ENCODE results near the gene KIF1A. TPM values are rescaled to one million over a fixed set of nuclear protein-coding genes. Genes with fewer than 3 reads are reported as not detected.

The KIF1A gene
- total and polyA plus RNA-seq, 2 of the 13 experiments (the other 11 are each of a cell fraction or from before 2014, with no cell fraction given) = 0.01 TPM; not detected in 1

DNA sequence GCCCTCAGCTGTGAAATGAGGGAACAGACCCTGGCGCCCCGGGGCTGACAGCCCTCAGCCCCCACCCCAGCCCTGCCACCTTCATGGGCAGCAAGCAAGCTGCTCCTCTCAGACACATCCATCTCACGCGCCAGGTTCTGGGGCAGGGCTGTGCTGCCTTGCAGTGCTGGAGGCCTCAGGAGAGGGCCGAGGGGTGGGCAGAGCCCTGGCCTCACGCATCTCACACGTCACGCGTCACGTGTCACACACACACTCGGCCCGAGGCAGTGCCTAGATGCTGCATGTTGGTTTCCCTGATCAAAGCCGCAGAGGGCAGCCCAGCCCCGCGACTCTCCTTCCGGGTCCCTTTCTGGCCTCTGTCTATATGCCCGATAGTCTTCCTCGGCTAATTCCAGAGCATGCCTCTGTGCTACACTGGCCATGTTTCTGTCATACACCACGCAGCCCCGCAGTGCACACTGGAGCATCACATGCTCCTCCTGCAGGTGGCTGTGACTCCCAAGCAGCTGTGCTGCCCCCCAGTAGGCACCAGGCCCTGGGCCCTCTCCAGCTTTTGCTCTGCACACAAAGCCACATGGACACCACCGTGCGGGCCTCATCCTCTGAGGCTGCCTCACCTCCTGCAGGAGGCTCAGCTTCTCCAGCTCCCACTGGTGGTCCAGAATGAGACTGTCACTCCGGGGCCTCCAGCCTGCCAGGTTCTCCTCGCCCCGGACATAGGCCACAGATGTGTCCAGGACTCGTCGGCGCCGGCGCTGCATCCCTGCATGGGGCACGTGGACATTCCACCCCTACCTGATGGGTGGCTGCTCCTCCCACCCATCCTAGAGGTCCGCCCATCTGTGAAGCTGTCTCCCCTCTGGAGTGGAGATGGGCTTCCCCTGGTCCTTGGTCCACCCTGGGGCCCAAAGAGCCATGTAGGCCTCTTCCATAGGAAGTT lies 97.0 kb downstream of the KIF1A start (continued):
- TF ChIP-seq ZNF143 (CRISPR knock-in tag; IDR thresholded peaks at IDR 0.05) = no peak
- peak; percentile 75 for TF ChIP-seq CREB1 (IDR thresholded peaks at IDR 0.05)
- TF ChIP-seq CREB1 (CRISPR knock-in tag; IDR thresholded peaks at IDR 0.05) = no peak
- TF ChIP-seq RBM39 (IDR thresholded peaks at IDR 0.05; ENCODE audit: low read depth, low read length, poor library complexity, severe bottlenecking) = no peak
- TF ChIP-seq, protein P1, sequence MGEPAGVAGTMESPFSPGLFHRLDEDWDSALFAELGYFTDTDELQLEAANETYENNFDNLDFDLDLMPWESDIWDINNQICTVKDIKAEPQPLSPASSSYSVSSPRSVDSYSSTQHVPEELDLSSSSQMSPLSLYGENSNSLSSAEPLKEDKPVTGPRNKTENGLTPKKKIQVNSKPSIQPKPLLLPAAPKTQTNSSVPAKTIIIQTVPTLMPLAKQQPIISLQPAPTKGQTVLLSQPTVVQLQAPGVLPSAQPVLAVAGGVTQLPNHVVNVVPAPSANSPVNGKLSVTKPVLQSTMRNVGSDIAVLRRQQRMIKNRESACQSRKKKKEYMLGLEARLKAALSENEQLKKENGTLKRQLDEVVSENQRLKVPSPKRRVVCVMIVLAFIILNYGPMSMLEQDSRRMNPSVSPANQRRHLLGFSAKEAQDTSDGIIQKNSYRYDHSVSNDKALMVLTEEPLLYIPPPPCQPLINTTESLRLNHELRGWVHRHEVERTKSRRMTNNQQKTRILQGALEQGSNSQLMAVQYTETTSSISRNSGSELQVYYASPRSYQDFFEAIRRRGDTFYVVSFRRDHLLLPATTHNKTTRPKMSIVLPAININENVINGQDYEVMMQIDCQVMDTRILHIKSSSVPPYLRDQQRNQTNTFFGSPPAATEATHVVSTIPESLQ (CRISPR knock-in tag; conservative IDR thresholded peaks at IDR 0.05) = no peak
- TF ChIP-seq ZNF550 (CRISPR knock-in tag; IDR thresholded peaks at IDR 0.05; ENCODE audit: borderline replicate concordance) = no peak
- TF ChIP-seq ZZZ3 (CRISPR knock-in tag; IDR thresholded peaks at IDR 0.05; ENCODE audit: borderline replicate concordance) = no peak
- TF ChIP-seq SRF (IDR thresholded peaks at IDR 0.05; ENCODE audit: low read depth, low read length) = no peak
- TF ChIP-seq, protein P2, sequence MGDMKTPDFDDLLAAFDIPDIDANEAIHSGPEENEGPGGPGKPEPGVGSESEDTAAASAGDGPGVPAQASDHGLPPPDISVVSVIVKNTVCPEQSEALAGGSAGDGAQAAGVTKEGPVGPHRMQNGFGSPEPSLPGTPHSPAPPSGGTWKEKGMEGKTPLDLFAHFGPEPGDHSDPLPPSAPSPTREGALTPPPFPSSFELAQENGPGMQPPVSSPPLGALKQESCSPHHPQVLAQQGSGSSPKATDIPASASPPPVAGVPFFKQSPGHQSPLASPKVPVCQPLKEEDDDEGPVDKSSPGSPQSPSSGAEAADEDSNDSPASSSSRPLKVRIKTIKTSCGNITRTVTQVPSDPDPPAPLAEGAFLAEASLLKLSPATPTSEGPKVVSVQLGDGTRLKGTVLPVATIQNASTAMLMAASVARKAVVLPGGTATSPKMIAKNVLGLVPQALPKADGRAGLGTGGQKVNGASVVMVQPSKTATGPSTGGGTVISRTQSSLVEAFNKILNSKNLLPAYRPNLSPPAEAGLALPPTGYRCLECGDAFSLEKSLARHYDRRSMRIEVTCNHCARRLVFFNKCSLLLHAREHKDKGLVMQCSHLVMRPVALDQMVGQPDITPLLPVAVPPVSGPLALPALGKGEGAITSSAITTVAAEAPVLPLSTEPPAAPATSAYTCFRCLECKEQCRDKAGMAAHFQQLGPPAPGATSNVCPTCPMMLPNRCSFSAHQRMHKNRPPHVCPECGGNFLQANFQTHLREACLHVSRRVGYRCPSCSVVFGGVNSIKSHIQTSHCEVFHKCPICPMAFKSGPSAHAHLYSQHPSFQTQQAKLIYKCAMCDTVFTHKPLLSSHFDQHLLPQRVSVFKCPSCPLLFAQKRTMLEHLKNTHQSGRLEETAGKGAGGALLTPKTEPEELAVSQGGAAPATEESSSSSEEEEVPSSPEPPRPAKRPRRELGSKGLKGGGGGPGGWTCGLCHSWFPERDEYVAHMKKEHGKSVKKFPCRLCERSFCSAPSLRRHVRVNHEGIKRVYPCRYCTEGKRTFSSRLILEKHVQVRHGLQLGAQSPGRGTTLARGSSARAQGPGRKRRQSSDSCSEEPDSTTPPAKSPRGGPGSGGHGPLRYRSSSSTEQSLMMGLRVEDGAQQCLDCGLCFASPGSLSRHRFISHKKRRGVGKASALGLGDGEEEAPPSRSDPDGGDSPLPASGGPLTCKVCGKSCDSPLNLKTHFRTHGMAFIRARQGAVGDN (CRISPR knock-in tag; IDR thresholded peaks at IDR 0.05) = 0 out of 2 replicates have a peak, but pooled peaks have one; percentile 11
- TF ChIP-seq ZNF567 (CRISPR knock-in tag; IDR thresholded peaks at IDR 0.05; ENCODE audit: borderline replicate concordance) = no peak
- no peak for TF ChIP-seq BCL6 (CRISPR knock-in tag; IDR thresholded peaks at IDR 0.05)
- no peak for TF ChIP-seq ZNF329 (CRISPR knock-in tag; IDR thresholded peaks at IDR 0.05; ENCODE audit: low read depth)
- no peak for TF ChIP-seq THAP11 (CRISPR knock-in tag; IDR thresholded peaks at IDR 0.05)
- no peak for TF ChIP-seq ZNF549 (CRISPR knock-in tag; IDR thresholded peaks at IDR 0.05)
- peak; percentile 29; the same call in 1 of the 2 replicates for TF ChIP-seq USF2 (IDR thresholded peaks at IDR 0.05; ENCODE audit: low read depth, low read length)
- no peak for TF ChIP-seq USF2 (CRISPR knock-in tag; IDR thresholded peaks at IDR 0.05; ENCODE audit: borderline replicate concordance)
- no peak for TF ChIP-seq SIN3B (IDR thresholded peaks at IDR 0.05; ENCODE audit: low read length)
- TF ChIP-seq JUNB (CRISPR knock-in tag; IDR thresholded peaks at IDR 0.05; ENCODE audit: borderline replicate concordance) = no peak
- no peak for TF ChIP-seq SKI (IDR thresholded peaks at IDR 0.05; ENCODE audit: partially characterized antibody)
- no peak for TF ChIP-seq SRSF1 (optimal IDR thresholded peaks at IDR 0.05; ENCODE audit: low read depth, low read length)
- no peak for TF ChIP-seq STAT5B (CRISPR knock-in tag; IDR thresholded peaks at IDR 0.05)
- no peak for TF ChIP-seq SPEN (CRISPR knock-in tag; IDR thresholded peaks at IDR 0.05; ENCODE audit: low read depth)
